Activated B cell treated with CpG ODN at 0.5 μM for 24 hours (primary cell): ENCODE measurements around the gene RAMP3. TPM values are rescaled to one million over a fixed set of nuclear protein-coding genes. Genes with fewer than 3 reads are reported as not detected.

Source experiments
- ATAC-seq: fragments of 200-7000 bp; cut with Tn5 transposase; one replicate; pipeline ENCODE4 v1.10.0; 2021; ENCODE audit warnings: low read depth, mild to moderate bottlenecking, moderate library complexity
- CTCF ChIA-PET: fragments of 350-600 bp; sonication (Branson Sonifier 250); formaldehyde crosslinking; loops from one replicate; lab custom pipeline; 2021; ENCODE audit warnings: antibody characterized with exemption; lab: Charles Lee
- POLR2A ChIA-PET: fragments of 350-600 bp; sonication (Branson Sonifier 250); formaldehyde crosslinking; loops from one replicate; lab custom pipeline; 2021; ENCODE audit warnings: antibody characterized with exemption; lab: Charles Lee
- DNase-seq: peaks from one replicate; pipeline ENCODE4 v3.0.0; 2022
- H3K27ac Mint-ChIP-seq: one replicate; pipeline ENCODE4 v1.8.0; 2020; ENCODE audit warnings: mixed read lengths
- H3K27me3 Mint-ChIP-seq: one replicate; pipeline ENCODE4 v1.8.0; 2021; ENCODE audit warnings: mixed read lengths
- H3K36me3 Mint-ChIP-seq: one replicate; pipeline ENCODE4 v1.8.0; 2021; ENCODE audit warnings: low read depth, mixed read lengths
- H3K4me1 Mint-ChIP-seq: one replicate; pipeline ENCODE4 v1.8.0; 2021; ENCODE audit warnings: mixed read lengths
- H3K4me3 Mint-ChIP-seq: one replicate; pipeline ENCODE4 v1.8.0; 2020; ENCODE audit warnings: mild to moderate bottlenecking, mixed read lengths
- H3K9me3 Mint-ChIP-seq: one replicate; pipeline ENCODE4 v1.8.0; 2020; ENCODE audit warnings: mixed read lengths
- CTCF ChIP-seq: fragments of 200-600 bp; IDR thresholded peaks from one replicate; pipeline ENCODE4 v1.8.0; 2022; ENCODE audit warnings: antibody characterized with exemption, mild to moderate bottlenecking
- intact Hi-C: fragments of 100-400 bp; cut with micrococcal nuclease; formaldehyde crosslinking; loops from one replicate; pipeline ENCODE4 v1.15.1; 2024
- total RNA-seq: library from RNA; stranded (reverse); gene quantifications from 2 replicates; pipeline ENCODE4 v1.2.3, GENCODE V29; 2022

RAMP3 gene
- total RNA-seq, 1 donor from 2014 or later: not detected

- no peak for DNase-seq
- H3K4me3 Mint-ChIP-seq: no peak overlapping the region
- H3K9me3 Mint-ChIP-seq: peaks cover 11% of the 10 kb centered on the region
- no peak for TF ChIP-seq CTCF
- H3K27ac Mint-ChIP-seq: no peak overlapping the region
- ChIA-PET POLR2A (no interaction called here), CTCF (no interaction called here)
- H3K36me3 Mint-ChIP-seq: no peaks in the 10 kb centered on the region
- no peaks in the 10 kb centered on the region for H3K4me1 Mint-ChIP-seq
- intact Hi-C loops: no loop called here
- no peak for ATAC-seq
- H3K27me3 Mint-ChIP-seq: peaks cover 16% of the 10 kb centered on the region
These were observed 8.3 kb downstream of the RAMP3 start for GRCh38 chr7:45165857-45166256.

GRCh38 chr7:45171946-45172345, 14.4 kb downstream of the RAMP3 start:
- TF ChIP-seq CTCF: no peak
- POLR2A ChIA-PET: no interaction called here

GRCh38 chr7:45173596-45174327, 16.2 kb downstream of the RAMP3 start:
- DNase-seq: no peak
- TF ChIP-seq CTCF: no peak
- POLR2A ChIA-PET: no interaction called here
- peaks cover 13% of the 10 kb centered on the region for H3K27me3 Mint-ChIP-seq
- intact Hi-C loops: no loop called here
- no peak overlapping the region for H3K4me3 Mint-ChIP-seq
- H3K4me1 Mint-ChIP-seq: no peaks in the 10 kb centered on the region
- no peaks in the 10 kb centered on the region for H3K36me3 Mint-ChIP-seq
- H3K9me3 Mint-ChIP-seq: no peaks in the 10 kb centered on the region
- no peak overlapping the region for H3K27ac Mint-ChIP-seq
- ATAC-seq: no peak
- CTCF ChIA-PET: no interaction called here

More at GRCh38 chr7:45171946-45172345, 14.4 kb downstream of the RAMP3 start:
- intact Hi-C loops: no loop called here
- H3K4me3 Mint-ChIP-seq: no peak overlapping the region
- no peaks in the 10 kb centered on the region for H3K4me1 Mint-ChIP-seq
- H3K27ac Mint-ChIP-seq: no peak overlapping the region
- H3K27me3 Mint-ChIP-seq: peaks cover 18% of the 10 kb centered on the region
- H3K9me3 Mint-ChIP-seq: no peaks in the 10 kb centered on the region
- DNase-seq: no peak
- H3K36me3 Mint-ChIP-seq: no peaks in the 10 kb centered on the region
- no peak for ATAC-seq
- CTCF ChIA-PET: no interaction called here

- ChIA-PET CTCF (no interaction called here), POLR2A (no interaction called here)
- intact Hi-C loops: no loop called here
- ATAC-seq (no peak), DNase-seq (no peak)
- Mint-ChIP-seq H3K4me1 (no peaks in the 10 kb centered on the region), H3K27me3 (peaks cover 14% of the 10 kb centered on the region), H3K36me3 (no peaks in the 10 kb centered on the region), H3K27ac (no peak overlapping the region), H3K4me3 (no peak overlapping the region), H3K9me3 (no peaks in the 10 kb centered on the region)
- no peak for TF ChIP-seq CTCF
These were observed 16.7 kb downstream of the RAMP3 start for GRCh38 chr7:45174328-45174610.

- CTCF ChIA-PET: no interaction called here
- Mint-ChIP-seq H3K27me3 (peaks cover 14% of the 10 kb centered on the region), H3K4me3 (no peak overlapping the region), H3K36me3 (no peaks in the 10 kb centered on the region), H3K9me3 (no peaks in the 10 kb centered on the region), H3K27ac (no peak overlapping the region), H3K4me1 (no peaks in the 10 kb centered on the region)
- intact Hi-C loops: no loop called here
- TF ChIP-seq CTCF: no peak
- DNase-seq (no peak), ATAC-seq (no peak)
- POLR2A ChIA-PET: no interaction called here
These were observed 17.6 kb downstream of the RAMP3 start for GRCh38 chr7:45174966-45175765.
